Mammary epithelial cell (primary cell): Measurements from ENCODE around the gene GEMIN7.

Source experiments
- EZH2 ChIP-seq: IDR thresholded peaks from 2 replicates; pipeline ENCODE4 v1.6.1; 2012; ENCODE audit warnings: low read length, inconsistent platforms, borderline replicate concordance
- TF ChIP-seq, protein P1 (sequence below), 2 donors: IDR thresholded peaks in 1 of 2; conservative IDR thresholded peaks in 1 of 2; 2 replicates each; pipeline ENCODE4 v1.5.1; 2011 to 2012; ENCODE audit warnings: inconsistent platforms in 2 of 2, low read length in 2 of 2, mild to moderate bottlenecking in 2 of 2, control low read depth in 1 of 2, low read depth in 1 of 2; ENCODE audit not compliant: insufficient read depth in 1 of 2; ENCODE audit errors: extremely low read depth in 1 of 2

DNA sequence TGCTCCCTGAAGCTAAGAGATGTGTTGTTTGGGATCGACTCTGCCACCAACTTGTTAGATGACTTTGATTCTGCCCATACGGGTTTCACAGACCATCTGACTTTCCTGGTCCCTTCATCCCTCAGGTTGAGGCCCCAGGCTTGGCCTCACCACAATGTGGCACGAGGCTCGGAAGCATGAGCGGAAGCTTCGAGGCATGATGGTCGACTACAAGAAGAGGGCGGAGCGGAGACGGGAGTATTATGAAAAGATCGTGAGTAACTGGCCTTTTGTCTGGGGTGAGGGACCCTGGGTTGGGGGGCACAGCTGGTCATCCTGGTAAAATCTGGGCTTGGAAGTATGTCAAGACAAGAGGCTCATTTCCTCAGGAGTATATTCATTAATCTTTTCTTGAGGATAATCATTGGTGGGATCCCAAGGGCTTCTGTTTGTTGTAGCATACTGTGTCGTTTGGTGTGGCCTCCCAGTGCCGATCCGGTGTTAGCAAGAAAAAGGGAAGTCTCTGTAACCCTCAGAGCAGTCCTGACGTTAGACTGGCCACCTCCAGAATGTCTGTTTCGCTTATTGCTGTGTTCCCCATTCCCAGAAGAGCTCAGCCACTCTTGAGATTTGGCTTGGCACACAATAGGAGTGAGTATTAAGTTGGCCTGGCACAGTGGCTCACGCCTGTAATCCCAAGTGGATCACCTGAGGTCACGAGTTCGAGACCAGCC lies 38.8 kb upstream of the GEMIN7 start:
- TF ChIP-seq, protein P1, sequence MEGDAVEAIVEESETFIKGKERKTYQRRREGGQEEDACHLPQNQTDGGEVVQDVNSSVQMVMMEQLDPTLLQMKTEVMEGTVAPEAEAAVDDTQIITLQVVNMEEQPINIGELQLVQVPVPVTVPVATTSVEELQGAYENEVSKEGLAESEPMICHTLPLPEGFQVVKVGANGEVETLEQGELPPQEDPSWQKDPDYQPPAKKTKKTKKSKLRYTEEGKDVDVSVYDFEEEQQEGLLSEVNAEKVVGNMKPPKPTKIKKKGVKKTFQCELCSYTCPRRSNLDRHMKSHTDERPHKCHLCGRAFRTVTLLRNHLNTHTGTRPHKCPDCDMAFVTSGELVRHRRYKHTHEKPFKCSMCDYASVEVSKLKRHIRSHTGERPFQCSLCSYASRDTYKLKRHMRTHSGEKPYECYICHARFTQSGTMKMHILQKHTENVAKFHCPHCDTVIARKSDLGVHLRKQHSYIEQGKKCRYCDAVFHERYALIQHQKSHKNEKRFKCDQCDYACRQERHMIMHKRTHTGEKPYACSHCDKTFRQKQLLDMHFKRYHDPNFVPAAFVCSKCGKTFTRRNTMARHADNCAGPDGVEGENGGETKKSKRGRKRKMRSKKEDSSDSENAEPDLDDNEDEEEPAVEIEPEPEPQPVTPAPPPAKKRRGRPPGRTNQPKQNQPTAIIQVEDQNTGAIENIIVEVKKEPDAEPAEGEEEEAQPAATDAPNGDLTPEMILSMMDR (conservative IDR thresholded peaks at IDR 0.05 in 1 of 2, IDR thresholded peaks at IDR 0.05 in 1 of 2; ENCODE audit: extremely low read depth in 1 of 2, insufficient read depth in 1 of 2, low read depth in 1 of 2, low read length in 2 of 2): no peak
- no peak for TF ChIP-seq EZH2
